Glomerular visceral epithelial cell (primary cell): Measurements from ENCODE around the gene APOBR.
"Not testable (repeated sequence)": the region's sequence is repeated elsewhere in the genome, so short reads cannot be mapped to it uniquely, and the experiment has no call there.

Experiments
- DNase-seq: peaks from one replicate; pipeline ENCODE4 v3.0.0-alpha.2; 2016; ENCODE audit errors: extremely low spot score

Gene APOBR

GRCh38 chr16:28494121-28494851 lies at the start of gene APOBR:
Gene APOBR (plus strand): TSS chr16:28494643. CDS start chr16:28494682, 39 bp downstream.
- no peak for DNase-seq

GRCh38 chr16:28446388-28446787 lies 48.1 kb upstream of the APOBR start:
- not testable (repeated sequence) for DNase-seq

GRCh38 chr16:28447081-28447480 lies 47.4 kb upstream of the APOBR start:
- DNase-seq: not testable (repeated sequence)

GRCh38 chr16:28473714-28474265 lies 20.7 kb upstream of the APOBR start:
- DNase-seq: no peak

GRCh38 chr16:28475221-28475620 lies 19.2 kb upstream of the APOBR start:
- no peak for DNase-seq

- no peak for DNase-seq
Observed at GRCh38 chr16:28477311-28477920, 17.0 kb upstream of the APOBR start.

- DNase-seq: no peak
Observed at GRCh38 chr16:28478506-28479180, 15.8 kb upstream of the APOBR start.

GRCh38 chr16:28482026-28482425 lies 12.4 kb upstream of the APOBR start:
- no peak for DNase-seq

GRCh38 chr16:28483361-28483760 lies 11.1 kb upstream of the APOBR start:
- DNase-seq: not testable (repeated sequence)

GRCh38 chr16:28486266-28486665 lies 8.2 kb upstream of the APOBR start:
- no peak for DNase-seq

GRCh38 chr16:28491230-28491969 lies 3.0 kb upstream of the APOBR start:
- no peak for DNase-seq

GRCh38 chr16:28491970-28492474 lies 2.4 kb upstream of the APOBR start, which contains the start of gene CLN3:
Gene CLN3 (minus strand): TSS chr16:28492074. CDS start chr16:28491759, 315 bp downstream.
- DNase-seq: peak; percentile 92

GRCh38 chr16:28492511-28492910 lies 1.9 kb upstream of the APOBR start:
- DNase-seq: no peak

- DNase-seq: no peak
Observed at GRCh38 chr16:28495098-28495793, 803 bp downstream of the APOBR start.

GRCh38 chr16:28495795-28496749 lies 1.6 kb downstream of the APOBR start:
- no peak for DNase-seq

- no peak for DNase-seq
Observed at GRCh38 chr16:28496844-28497243, 2.4 kb downstream of the APOBR start.

- DNase-seq: no peak
Observed at GRCh38 chr16:28497386-28497785, 2.9 kb downstream of the APOBR start.

- no peak for DNase-seq
Observed at GRCh38 chr16:28497861-28498599, 3.6 kb downstream of the APOBR start.
